Activated CD4-positive, alpha-beta memory T cell treated with anti-CD3 and anti-CD28 coated beads for 36 hours (primary cell): ENCODE data around the gene CYP24A1. TPM values are rescaled to one million over a fixed set of nuclear protein-coding genes. Genes with fewer than 3 reads are reported as not detected.

Source experiments
- CTCF ChIA-PET: fragments of 350-600 bp; sonication (Branson Sonifier 250); formaldehyde crosslinking; loops from one replicate; lab custom pipeline; 2021; ENCODE audit warnings: antibody characterized with exemption, inconsistent platforms; lab: Charles Lee
- POLR2A ChIA-PET: fragments of 350-600 bp; sonication (Branson Sonifier 250); formaldehyde crosslinking; loops from one replicate; lab custom pipeline; 2021; ENCODE audit warnings: antibody characterized with exemption; lab: Charles Lee
- DNase-seq: peaks from one replicate; pipeline ENCODE4 v3.0.0-alpha.2; 2020
- H3K27ac Mint-ChIP-seq: one replicate; pipeline ENCODE4 v1.8.0; 2021; ENCODE audit warnings: mixed read lengths
- H3K27me3 Mint-ChIP-seq: one replicate; pipeline ENCODE4 v1.8.0; 2021; ENCODE audit warnings: mixed read lengths
- H3K36me3 Mint-ChIP-seq: one replicate; pipeline ENCODE4 v1.8.0; 2021; ENCODE audit warnings: mixed read lengths
- H3K4me1 Mint-ChIP-seq: one replicate; pipeline ENCODE4 v1.8.0; 2021; ENCODE audit warnings: low read depth, mixed read lengths
- H3K4me3 Mint-ChIP-seq: one replicate; pipeline ENCODE4 v1.8.0; 2021; ENCODE audit warnings: mild to moderate bottlenecking, mixed read lengths
- H3K9me3 Mint-ChIP-seq: one replicate; pipeline ENCODE4 v1.8.0; 2021; ENCODE audit warnings: mixed read lengths
- intact Hi-C: fragments of 100-400 bp; cut with micrococcal nuclease; formaldehyde crosslinking; loops from one replicate; pipeline ENCODE4 v1.15.1; 2023
- total RNA-seq, 2 experiments: library from RNA; stranded (reverse); gene quantifications; one replicate each; pipeline ENCODE4 v1.2.3, GENCODE V29; 2021

CYP24A1 gene
- total RNA-seq, 2 experiments from 2014 or later: 0.57 to 0.92 TPM

- Mint-ChIP-seq H3K27me3 (peaks cover 61% of the 10 kb centered on the region), H3K4me3 (no peak overlapping the region), H3K36me3 (no peaks in the 10 kb centered on the region), H3K27ac (no peak overlapping the region), H3K9me3 (no peaks in the 10 kb centered on the region), H3K4me1 (peaks cover 22% of the 10 kb centered on the region)
- intact Hi-C loops: no loop called here
- POLR2A ChIA-PET: no interaction called here
- CTCF ChIA-PET: interaction anchor here (0.8 kb wide), 1 partner anchor 67 kb away, joined by 3 read pairs; no protein-coding TSS in a partner anchor
- no peak for DNase-seq
These were observed 2.8 kb downstream of the CYP24A1 start for GRCh38 chr20:54170963-54171362.

GRCh38 chr20:54170026-54170471, 3.7 kb downstream of the CYP24A1 start:
- POLR2A ChIA-PET: interaction anchor here (0.5 kb wide), 1 partner anchor 50 kb away, joined by 5 read pairs; no protein-coding TSS in a partner anchor
- DNase-seq: no peak
- Mint-ChIP-seq H3K36me3 (no peaks in the 10 kb centered on the region), H3K9me3 (no peaks in the 10 kb centered on the region), H3K27ac (no peak overlapping the region), H3K4me3 (no peak overlapping the region), H3K4me1 (peaks cover 22% of the 10 kb centered on the region), H3K27me3 (peaks cover 60% of the 10 kb centered on the region)
- CTCF ChIA-PET: interaction anchor here (0.8 to 1.1 kb wide), 3 partner anchors 9 to 67 kb away, joined by 3 to 4 read pairs (median 3); no protein-coding TSS in a partner anchor
- intact Hi-C loops: no loop called here

GRCh38 chr20:54168961-54169862, 4.6 kb downstream of the CYP24A1 start:
- H3K36me3 Mint-ChIP-seq: no peaks in the 10 kb centered on the region

GRCh38 chr20:54167909-54168872, 5.6 kb downstream of the CYP24A1 start:
- Mint-ChIP-seq H3K27ac (no peak overlapping the region), H3K9me3 (no peaks in the 10 kb centered on the region), H3K4me3 (no peak overlapping the region), H3K4me1 (peaks cover 8% of the 10 kb centered on the region), H3K36me3 (no peaks in the 10 kb centered on the region), H3K27me3 (peaks cover 46% of the 10 kb centered on the region)
- POLR2A ChIA-PET: no interaction called here
- intact Hi-C loops: no loop called here
- no peak for DNase-seq
- CTCF ChIA-PET: no interaction called here

More at GRCh38 chr20:54168961-54169862, 4.6 kb downstream of the CYP24A1 start:
- H3K27me3 Mint-ChIP-seq: peaks cover 53% of the 10 kb centered on the region
- no peak overlapping the region for H3K27ac Mint-ChIP-seq
- no peak overlapping the region for H3K4me3 Mint-ChIP-seq
- intact Hi-C loops: no loop called here
- peaks cover 14% of the 10 kb centered on the region for H3K4me1 Mint-ChIP-seq
- H3K9me3 Mint-ChIP-seq: no peaks in the 10 kb centered on the region
- POLR2A ChIA-PET: interaction anchor here (0.5 kb wide), 1 partner anchor 49 kb away, joined by 5 read pairs; no protein-coding TSS in a partner anchor
- CTCF ChIA-PET: interaction anchor here (1.0 to 1.1 kb wide), 2 partner anchors 10 to 66 kb away, joined by 3 to 4 read pairs; no protein-coding TSS in a partner anchor
- DNase-seq: no peak

GRCh38 chr20:54166987-54167662, 6.7 kb downstream of the CYP24A1 start:
- intact Hi-C loops: no loop called here
- Mint-ChIP-seq H3K27ac (no peak overlapping the region), H3K9me3 (no peaks in the 10 kb centered on the region), H3K27me3 (peaks cover 46% of the 10 kb centered on the region), H3K4me1 (no peaks in the 10 kb centered on the region), H3K36me3 (no peaks in the 10 kb centered on the region), H3K4me3 (no peak overlapping the region)
- CTCF ChIA-PET: no interaction called here
- POLR2A ChIA-PET: no interaction called here
- DNase-seq: no peak

GRCh38 chr20:54165803-54166202, 8.0 kb downstream of the CYP24A1 start:
- no peaks in the 10 kb centered on the region for H3K9me3 Mint-ChIP-seq
- no peak for DNase-seq
- no peaks in the 10 kb centered on the region for H3K4me1 Mint-ChIP-seq
- no peak overlapping the region for H3K4me3 Mint-ChIP-seq
- H3K36me3 Mint-ChIP-seq: no peaks in the 10 kb centered on the region
- POLR2A ChIA-PET: no interaction called here
- intact Hi-C loops: no loop called here
- no peak overlapping the region for H3K27ac Mint-ChIP-seq
- CTCF ChIA-PET: no interaction called here
- peaks cover 37% of the 10 kb centered on the region for H3K27me3 Mint-ChIP-seq

- H3K27ac Mint-ChIP-seq: no peak overlapping the region
- DNase-seq: no peak
- CTCF ChIA-PET: no interaction called here
- peaks cover 34% of the 10 kb centered on the region for H3K27me3 Mint-ChIP-seq
- H3K4me1 Mint-ChIP-seq: no peaks in the 10 kb centered on the region
- H3K36me3 Mint-ChIP-seq: no peaks in the 10 kb centered on the region
- intact Hi-C loops: no loop called here
- POLR2A ChIA-PET: no interaction called here
- H3K9me3 Mint-ChIP-seq: no peaks in the 10 kb centered on the region
- no peak overlapping the region for H3K4me3 Mint-ChIP-seq
These were observed 8.8 kb downstream of the CYP24A1 start for GRCh38 chr20:54165014-54165413.

GRCh38 chr20:54163402-54163801, 10.4 kb downstream of the CYP24A1 start:
- ChIA-PET CTCF (no interaction called here), POLR2A (no interaction called here)
- Mint-ChIP-seq H3K4me3 (no peak overlapping the region), H3K36me3 (no peaks in the 10 kb centered on the region), H3K4me1 (no peaks in the 10 kb centered on the region), H3K27ac (no peak overlapping the region), H3K27me3 (peaks cover 28% of the 10 kb centered on the region), H3K9me3 (no peaks in the 10 kb centered on the region)
- no peak for DNase-seq
- intact Hi-C loops: no loop called here

GRCh38 chr20:54162378-54163009, 11.3 kb downstream of the CYP24A1 start:
- CTCF ChIA-PET: no interaction called here
- Mint-ChIP-seq H3K27ac (no peak overlapping the region), H3K9me3 (no peaks in the 10 kb centered on the region), H3K4me3 (no peak overlapping the region), H3K36me3 (no peaks in the 10 kb centered on the region), H3K4me1 (no peaks in the 10 kb centered on the region), H3K27me3 (peaks cover 21% of the 10 kb centered on the region)
- POLR2A ChIA-PET: no interaction called here
- DNase-seq: no peak
- intact Hi-C loops: no loop called here

GRCh38 chr20:54161821-54162149, 12.0 kb downstream of the CYP24A1 start:
- H3K36me3 Mint-ChIP-seq: no peaks in the 10 kb centered on the region
- ChIA-PET CTCF (no interaction called here), POLR2A (no interaction called here)
- no peaks in the 10 kb centered on the region for H3K9me3 Mint-ChIP-seq
- intact Hi-C loops: no loop called here
- no peaks in the 10 kb centered on the region for H3K4me1 Mint-ChIP-seq
- no peak for DNase-seq
- H3K27ac Mint-ChIP-seq: no peak overlapping the region
- H3K27me3 Mint-ChIP-seq: peaks cover 19% of the 10 kb centered on the region
- H3K4me3 Mint-ChIP-seq: no peak overlapping the region
